HEK293 (cell line): ENCODE measurements around the gene DPF3.

ENCODE experiments used
- CTCF ChIA-PET: fragments of 350-600 bp; formaldehyde crosslinking; extraction: SDS; loops from one replicate; lab custom pipeline; 2021; ENCODE audit warnings: antibody characterized with exemption; lab: Yijun Ruan, JAX
- POLR2A ChIA-PET: fragments of 300-600 bp; formaldehyde crosslinking; extraction: SDS; loops from one replicate; lab custom pipeline; 2020; ENCODE audit warnings: antibody characterized with exemption, inconsistent platforms; lab: Yijun Ruan, JAX
- H3K27ac ChIP-seq: fragments of 200-500 bp; sonication (Bioruptor generic); 2 replicates; pipeline ENCODE4 v1.5.1; 2014; ENCODE audit warnings: low read depth, low read length, control low read depth, inconsistent platforms; ENCODE audit errors: extremely low read depth
- H3K36me3 ChIP-seq, 2 experiments: fragments of 200-500 bp in 1 of 2; sonication (Bioruptor generic) in 1 of 2; 1 replicate in 1 of 2; 2 replicates in 1 of 2; pipeline ENCODE4 v1.5.1; 2014 to 2017; ENCODE audit warnings: inconsistent platforms in 2 of 2, low read length in 2 of 2; ENCODE audit not compliant: control insufficient read depth in 2 of 2, insufficient read depth in 1 of 2
- H3K4me1 ChIP-seq: fragments of 200-500 bp; sonication (Bioruptor generic); 2 replicates; pipeline ENCODE4 v1.5.1; 2014; ENCODE audit warnings: mild to moderate bottlenecking, low read length, inconsistent platforms; ENCODE audit not compliant: control insufficient read depth, insufficient read depth
- H3K4me3 ChIP-seq: 2 replicates; pipeline ENCODE4 v1.5.1; 2011; ENCODE audit warnings: low read depth, mild to moderate bottlenecking, control low read depth, low read length, moderate library complexity
- H3K9me3 ChIP-seq: fragments of 200-500 bp; sonication (Bioruptor generic); 2 replicates; pipeline ENCODE4 v1.5.1; 2014; ENCODE audit warnings: low read depth, low read length, inconsistent platforms; ENCODE audit not compliant: control insufficient read depth, insufficient read depth
- MEIS1 ChIP-seq: sonication (generic); formaldehyde crosslinking; IDR thresholded peaks from 2 replicates; pipeline ENCODE4 v1.8.1; 2022; ENCODE audit warnings: missing genetic modification reagents, mild to moderate bottlenecking, borderline replicate concordance
- PRDM1 ChIP-seq: fragments of 450-650 bp; formaldehyde crosslinking; IDR thresholded peaks from 2 replicates; pipeline ENCODE4; 2016; ENCODE audit warnings: missing biosample characterization, missing genetic modification characterization
- ZBTB8A ChIP-seq: fragments of 450-650 bp; formaldehyde crosslinking; IDR thresholded peaks from 2 replicates; pipeline ENCODE4 v1.5.1; 2016; ENCODE audit warnings: missing biosample characterization, missing genetic modification characterization
- ZNF19 ChIP-seq: fragments of 450-650 bp; formaldehyde crosslinking; IDR thresholded peaks from 2 replicates; pipeline ENCODE4; 2016; ENCODE audit warnings: missing biosample characterization, missing genetic modification characterization, low read depth
- ZNF202 ChIP-seq: fragments of 450-650 bp; formaldehyde crosslinking; IDR thresholded peaks from 2 replicates; pipeline ENCODE4 v1.5.1; 2016; ENCODE audit warnings: missing biosample characterization, missing genetic modification characterization, borderline replicate concordance
- ZNF302 ChIP-seq: fragments of 450-650 bp; formaldehyde crosslinking; IDR thresholded peaks from 2 replicates; pipeline ENCODE4 v1.5.1; 2016; ENCODE audit warnings: missing biosample characterization, missing genetic modification characterization, low read depth
- ZNF37A ChIP-seq: fragments of 450-650 bp; IDR thresholded peaks from 2 replicates; pipeline ENCODE4 v1.5.1; 2018; ENCODE audit warnings: missing biosample characterization, missing genetic modification characterization
- ZNF654 ChIP-seq: fragments of 450-650 bp; formaldehyde crosslinking; IDR thresholded peaks from 2 replicates; pipeline ENCODE4 v1.5.1; 2016; ENCODE audit warnings: low read depth, missing biosample characterization, missing genetic modification characterization
- TF ChIP-seq, protein P1 (sequence below): fragments of 450-650 bp; formaldehyde crosslinking; IDR thresholded peaks from 2 replicates; pipeline ENCODE4 v1.5.1; 2016; ENCODE audit warnings: missing biosample characterization, missing genetic modification characterization
- TF ChIP-seq, protein P2 (sequence below): fragments of 450-650 bp; formaldehyde crosslinking; IDR thresholded peaks from 2 replicates; pipeline ENCODE4 v1.5.1; 2016; ENCODE audit warnings: missing biosample characterization, missing genetic modification characterization
- TF ChIP-seq, protein P3 (sequence below): fragments of 450-650 bp; formaldehyde crosslinking; IDR thresholded peaks from 2 replicates; pipeline ENCODE4 v1.5.1; 2016; ENCODE audit warnings: missing biosample characterization, missing genetic modification characterization
- TF ChIP-seq, protein P4 (sequence below): fragments of 450-650 bp; formaldehyde crosslinking; IDR thresholded peaks from 2 replicates; pipeline ENCODE4 v1.5.1; 2016; ENCODE audit warnings: missing biosample characterization, missing genetic modification characterization, borderline replicate concordance
- TF ChIP-seq, protein P5 (sequence below): sonication (generic); formaldehyde crosslinking; IDR thresholded peaks from 2 replicates; pipeline ENCODE4 v1.8.1; 2022; ENCODE audit warnings: mild to moderate bottlenecking, moderate library complexity, missing genetic modification reagents

Gene DPF3

DNA sequence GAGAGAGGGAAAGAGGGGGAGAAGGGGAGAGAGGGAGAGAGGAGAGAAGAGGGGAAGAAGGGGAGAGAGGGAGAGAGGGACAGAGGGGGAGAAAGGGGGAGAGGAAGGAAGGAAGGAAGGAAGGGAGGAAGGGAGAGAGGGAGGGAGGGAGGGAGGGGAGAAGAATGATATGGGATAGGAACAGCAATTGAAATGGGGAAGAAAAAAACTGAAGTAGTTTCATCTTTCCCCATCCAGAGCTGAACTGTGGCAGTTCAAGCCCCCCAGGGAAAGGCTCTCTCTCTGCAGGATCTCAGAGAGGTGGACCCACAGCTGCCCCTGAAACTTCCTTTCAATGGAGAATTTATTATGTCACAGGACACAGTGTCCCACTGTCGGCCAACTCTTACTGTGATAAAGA is 136.9 kb downstream of the DPF3 start (continued):
- TF ChIP-seq, protein P1, sequence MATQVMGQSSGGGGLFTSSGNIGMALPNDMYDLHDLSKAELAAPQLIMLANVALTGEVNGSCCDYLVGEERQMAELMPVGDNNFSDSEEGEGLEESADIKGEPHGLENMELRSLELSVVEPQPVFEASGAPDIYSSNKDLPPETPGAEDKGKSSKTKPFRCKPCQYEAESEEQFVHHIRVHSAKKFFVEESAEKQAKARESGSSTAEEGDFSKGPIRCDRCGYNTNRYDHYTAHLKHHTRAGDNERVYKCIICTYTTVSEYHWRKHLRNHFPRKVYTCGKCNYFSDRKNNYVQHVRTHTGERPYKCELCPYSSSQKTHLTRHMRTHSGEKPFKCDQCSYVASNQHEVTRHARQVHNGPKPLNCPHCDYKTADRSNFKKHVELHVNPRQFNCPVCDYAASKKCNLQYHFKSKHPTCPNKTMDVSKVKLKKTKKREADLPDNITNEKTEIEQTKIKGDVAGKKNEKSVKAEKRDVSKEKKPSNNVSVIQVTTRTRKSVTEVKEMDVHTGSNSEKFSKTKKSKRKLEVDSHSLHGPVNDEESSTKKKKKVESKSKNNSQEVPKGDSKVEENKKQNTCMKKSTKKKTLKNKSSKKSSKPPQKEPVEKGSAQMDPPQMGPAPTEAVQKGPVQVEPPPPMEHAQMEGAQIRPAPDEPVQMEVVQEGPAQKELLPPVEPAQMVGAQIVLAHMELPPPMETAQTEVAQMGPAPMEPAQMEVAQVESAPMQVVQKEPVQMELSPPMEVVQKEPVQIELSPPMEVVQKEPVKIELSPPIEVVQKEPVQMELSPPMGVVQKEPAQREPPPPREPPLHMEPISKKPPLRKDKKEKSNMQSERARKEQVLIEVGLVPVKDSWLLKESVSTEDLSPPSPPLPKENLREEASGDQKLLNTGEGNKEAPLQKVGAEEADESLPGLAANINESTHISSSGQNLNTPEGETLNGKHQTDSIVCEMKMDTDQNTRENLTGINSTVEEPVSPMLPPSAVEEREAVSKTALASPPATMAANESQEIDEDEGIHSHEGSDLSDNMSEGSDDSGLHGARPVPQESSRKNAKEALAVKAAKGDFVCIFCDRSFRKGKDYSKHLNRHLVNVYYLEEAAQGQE (tag by site-specific recombination): no peak
- TF ChIP-seq ZNF202 (tag by site-specific recombination): no peak
- no peak for TF ChIP-seq MEIS1 (CRISPR knock-in tag)
- TF ChIP-seq ZNF37A (tag by site-specific recombination): no peak
- TF ChIP-seq, protein P2, sequence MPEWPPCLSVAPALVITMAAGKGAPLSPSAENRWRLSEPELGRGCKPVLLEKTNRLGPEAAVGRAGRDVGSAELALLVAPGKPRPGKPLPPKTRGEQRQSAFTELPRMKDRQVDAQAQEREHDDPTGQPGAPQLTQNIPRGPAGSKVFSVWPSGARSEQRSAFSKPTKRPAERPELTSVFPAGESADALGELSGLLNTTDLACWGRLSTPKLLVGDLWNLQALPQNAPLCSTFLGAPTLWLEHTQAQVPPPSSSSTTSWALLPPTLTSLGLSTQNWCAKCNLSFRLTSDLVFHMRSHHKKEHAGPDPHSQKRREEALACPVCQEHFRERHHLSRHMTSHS: no peak
- TF ChIP-seq ZNF654 (tag by site-specific recombination): no peak
- no peak for TF ChIP-seq ZNF19
- no peak for TF ChIP-seq ZNF302 (tag by site-specific recombination)
- TF ChIP-seq, protein P3, sequence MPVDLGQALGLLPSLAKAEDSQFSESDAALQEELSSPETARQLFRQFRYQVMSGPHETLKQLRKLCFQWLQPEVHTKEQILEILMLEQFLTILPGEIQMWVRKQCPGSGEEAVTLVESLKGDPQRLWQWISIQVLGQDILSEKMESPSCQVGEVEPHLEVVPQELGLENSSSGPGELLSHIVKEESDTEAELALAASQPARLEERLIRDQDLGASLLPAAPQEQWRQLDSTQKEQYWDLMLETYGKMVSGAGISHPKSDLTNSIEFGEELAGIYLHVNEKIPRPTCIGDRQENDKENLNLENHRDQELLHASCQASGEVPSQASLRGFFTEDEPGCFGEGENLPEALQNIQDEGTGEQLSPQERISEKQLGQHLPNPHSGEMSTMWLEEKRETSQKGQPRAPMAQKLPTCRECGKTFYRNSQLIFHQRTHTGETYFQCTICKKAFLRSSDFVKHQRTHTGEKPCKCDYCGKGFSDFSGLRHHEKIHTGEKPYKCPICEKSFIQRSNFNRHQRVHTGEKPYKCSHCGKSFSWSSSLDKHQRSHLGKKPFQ (tag by site-specific recombination): no peak

DNA sequence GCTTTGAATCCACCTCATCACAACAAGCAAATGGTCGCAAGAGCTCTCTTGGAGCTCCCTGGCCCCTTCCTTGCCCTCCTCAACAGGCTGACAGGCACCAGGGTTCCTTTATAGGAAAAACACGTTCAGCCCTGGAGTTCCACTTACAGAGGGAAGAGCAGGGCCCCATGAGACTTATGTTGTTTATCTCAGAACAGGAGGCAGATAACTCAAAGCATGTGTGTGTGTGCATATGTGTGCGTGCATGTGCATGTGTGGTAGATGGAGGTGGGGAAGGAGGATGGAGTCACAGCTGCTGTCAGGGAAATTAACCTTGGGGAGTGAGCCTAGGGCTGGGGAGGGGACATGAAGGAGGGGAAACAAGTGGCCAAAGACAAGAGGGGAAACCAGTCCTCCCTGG is 138.1 kb downstream of the DPF3 start:
- TF ChIP-seq ZBTB8A (tag by site-specific recombination): no peak
- no peak for TF ChIP-seq ZNF302 (tag by site-specific recombination)
- Histone ChIP-seq H3K27ac (no peak overlapping the region), H3K4me1 (no peaks in the 10 kb centered on the region), H3K4me3 (no peak overlapping the region), H3K9me3 (no peaks in the 10 kb centered on the region), H3K36me3 (no peaks in the 10 kb centered on the region)
- ChIA-PET POLR2A (no interaction called here), CTCF (no interaction called here)

DNA sequence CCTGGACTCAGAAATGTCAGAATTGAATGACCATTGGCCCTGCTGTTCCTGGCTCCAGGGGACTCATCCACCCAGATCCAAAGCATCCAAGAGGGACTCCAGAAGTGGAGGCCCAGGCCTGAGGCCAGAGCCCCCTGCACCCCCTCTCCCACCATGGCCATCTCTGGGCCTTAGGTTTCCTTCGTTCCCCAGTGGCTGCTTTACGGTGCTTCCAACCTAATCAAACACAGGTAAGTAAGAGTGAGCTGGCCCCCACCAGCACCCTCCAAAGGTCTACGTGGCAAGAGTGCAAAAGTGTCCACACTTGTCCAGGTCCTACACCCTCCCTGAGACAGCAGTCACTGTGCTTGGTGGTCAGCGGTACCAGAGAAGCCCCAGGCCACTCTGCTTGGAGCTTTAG is 139.0 kb downstream of the DPF3 start:
- POLR2A ChIA-PET: no interaction called here
- H3K4me3 ChIP-seq: no peak overlapping the region
- H3K36me3 ChIP-seq: no peaks in the 10 kb centered on the region
- CTCF ChIA-PET: interaction anchor here (0.5 kb wide), 1 partner anchor 648 kb away, joined by 3 read pairs; no protein-coding TSS in a partner anchor
- no peaks in the 10 kb centered on the region for H3K4me1 ChIP-seq
- H3K27ac ChIP-seq: no peak overlapping the region
- H3K9me3 ChIP-seq: no peaks in the 10 kb centered on the region
- TF ChIP-seq PRDM1 (tag by site-specific recombination): no peak
- TF ChIP-seq, protein P4, sequence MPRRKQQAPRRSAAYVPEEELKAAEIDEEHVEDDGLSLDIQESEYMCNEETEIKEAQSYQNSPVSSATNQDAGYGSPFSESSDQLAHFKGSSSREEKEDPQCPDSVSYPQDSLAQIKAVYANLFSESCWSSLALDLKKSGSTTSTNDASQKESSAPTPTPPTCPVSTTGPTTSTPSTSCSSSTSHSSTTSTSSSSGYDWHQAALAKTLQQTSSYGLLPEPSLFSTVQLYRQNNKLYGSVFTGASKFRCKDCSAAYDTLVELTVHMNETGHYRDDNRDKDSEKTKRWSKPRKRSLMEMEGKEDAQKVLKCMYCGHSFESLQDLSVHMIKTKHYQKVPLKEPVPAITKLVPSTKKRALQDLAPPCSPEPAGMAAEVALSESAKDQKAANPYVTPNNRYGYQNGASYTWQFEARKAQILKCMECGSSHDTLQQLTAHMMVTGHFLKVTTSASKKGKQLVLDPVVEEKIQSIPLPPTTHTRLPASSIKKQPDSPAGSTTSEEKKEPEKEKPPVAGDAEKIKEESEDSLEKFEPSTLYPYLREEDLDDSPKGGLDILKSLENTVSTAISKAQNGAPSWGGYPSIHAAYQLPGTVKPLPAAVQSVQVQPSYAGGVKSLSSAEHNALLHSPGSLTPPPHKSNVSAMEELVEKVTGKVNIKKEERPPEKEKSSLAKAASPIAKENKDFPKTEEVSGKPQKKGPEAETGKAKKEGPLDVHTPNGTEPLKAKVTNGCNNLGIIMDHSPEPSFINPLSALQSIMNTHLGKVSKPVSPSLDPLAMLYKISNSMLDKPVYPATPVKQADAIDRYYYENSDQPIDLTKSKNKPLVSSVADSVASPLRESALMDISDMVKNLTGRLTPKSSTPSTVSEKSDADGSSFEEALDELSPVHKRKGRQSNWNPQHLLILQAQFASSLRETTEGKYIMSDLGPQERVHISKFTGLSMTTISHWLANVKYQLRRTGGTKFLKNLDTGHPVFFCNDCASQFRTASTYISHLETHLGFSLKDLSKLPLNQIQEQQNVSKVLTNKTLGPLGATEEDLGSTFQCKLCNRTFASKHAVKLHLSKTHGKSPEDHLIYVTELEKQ (tag by site-specific recombination): no peak
- TF ChIP-seq, protein P5, sequence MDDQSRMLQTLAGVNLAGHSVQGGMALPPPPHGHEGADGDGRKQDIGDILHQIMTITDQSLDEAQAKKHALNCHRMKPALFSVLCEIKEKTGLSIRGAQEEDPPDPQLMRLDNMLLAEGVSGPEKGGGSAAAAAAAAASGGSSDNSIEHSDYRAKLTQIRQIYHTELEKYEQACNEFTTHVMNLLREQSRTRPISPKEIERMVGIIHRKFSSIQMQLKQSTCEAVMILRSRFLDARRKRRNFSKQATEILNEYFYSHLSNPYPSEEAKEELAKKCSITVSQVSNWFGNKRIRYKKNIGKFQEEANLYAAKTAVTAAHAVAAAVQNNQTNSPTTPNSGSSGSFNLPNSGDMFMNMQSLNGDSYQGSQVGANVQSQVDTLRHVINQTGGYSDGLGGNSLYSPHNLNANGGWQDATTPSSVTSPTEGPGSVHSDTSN: no peak
